Spleen (tissue), 7 donors: ENCODE data around the gene TCEAL1.

Source experiments
- POLR2A ChIP-seq, 3 donors: fragments of 450-650 bp; IDR thresholded peaks; one replicate each; pipeline ENCODE4 v1.5.1; 2017; ENCODE audit warnings: antibody characterized with exemption in 3 of 3, mild to moderate bottlenecking in 1 of 3
- TF ChIP-seq, protein P1 (sequence below), 11 experiments: fragments of 200-600 bp in 7 of 11; fragments of 450-650 bp in 4 of 11; sonication (generic) in 4 of 11; IDR thresholded peaks in 8 of 11; conservative IDR thresholded peaks in 3 of 11; 1 replicate in 7 of 11; 2 replicates in 4 of 11; pipeline versions ENCODE4 v1.4.0 to v1.8.0; 2016 to 2021; ENCODE audit warnings: antibody characterized with exemption in 11 of 11, inconsistent platforms in 4 of 11, mild to moderate bottlenecking in 1 of 11
- donor health status: DM: no; HTN: no; CAD: no; lungs with moderate emphysema.
- donor health status: DM: no; HTN: no; CAD: no.
- donor health status: DM: no; HTN: no; CAD: no.

DNA sequence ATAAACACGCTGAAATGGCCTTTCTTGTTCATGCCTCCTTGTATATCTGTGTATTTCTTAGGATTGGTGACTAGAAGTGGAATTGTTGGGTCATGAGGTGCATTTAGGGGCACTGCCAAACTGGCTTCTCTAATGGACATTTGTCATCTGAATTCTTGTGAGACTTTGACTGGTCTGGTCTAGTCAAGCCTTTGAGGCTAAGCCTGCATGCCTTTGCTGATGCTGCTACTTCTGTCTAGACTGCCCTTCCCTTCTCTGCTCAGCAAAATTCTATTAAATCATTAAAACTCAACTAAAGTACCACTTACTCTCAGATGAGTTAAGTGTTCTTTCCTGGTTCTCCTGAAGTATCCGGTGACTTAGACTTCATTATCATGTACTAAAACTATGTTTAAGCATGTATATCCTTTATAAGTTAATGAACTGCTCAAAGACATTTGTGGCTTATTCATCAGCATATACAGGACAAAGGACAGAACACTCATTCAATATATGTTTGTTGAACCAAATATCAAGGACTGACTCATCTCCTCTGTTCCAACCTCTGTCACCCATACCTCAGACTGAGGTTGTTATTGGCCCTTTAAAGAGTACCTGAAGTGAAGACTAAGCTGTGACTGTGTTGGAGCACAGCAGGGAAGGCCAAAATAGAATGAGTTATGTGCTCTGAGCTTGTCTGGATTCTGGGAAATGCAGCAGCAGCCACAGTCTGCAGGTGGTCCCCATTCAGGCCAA lies 9.0 kb downstream of the TCEAL1 start:
- TF ChIP-seq, protein P1, sequence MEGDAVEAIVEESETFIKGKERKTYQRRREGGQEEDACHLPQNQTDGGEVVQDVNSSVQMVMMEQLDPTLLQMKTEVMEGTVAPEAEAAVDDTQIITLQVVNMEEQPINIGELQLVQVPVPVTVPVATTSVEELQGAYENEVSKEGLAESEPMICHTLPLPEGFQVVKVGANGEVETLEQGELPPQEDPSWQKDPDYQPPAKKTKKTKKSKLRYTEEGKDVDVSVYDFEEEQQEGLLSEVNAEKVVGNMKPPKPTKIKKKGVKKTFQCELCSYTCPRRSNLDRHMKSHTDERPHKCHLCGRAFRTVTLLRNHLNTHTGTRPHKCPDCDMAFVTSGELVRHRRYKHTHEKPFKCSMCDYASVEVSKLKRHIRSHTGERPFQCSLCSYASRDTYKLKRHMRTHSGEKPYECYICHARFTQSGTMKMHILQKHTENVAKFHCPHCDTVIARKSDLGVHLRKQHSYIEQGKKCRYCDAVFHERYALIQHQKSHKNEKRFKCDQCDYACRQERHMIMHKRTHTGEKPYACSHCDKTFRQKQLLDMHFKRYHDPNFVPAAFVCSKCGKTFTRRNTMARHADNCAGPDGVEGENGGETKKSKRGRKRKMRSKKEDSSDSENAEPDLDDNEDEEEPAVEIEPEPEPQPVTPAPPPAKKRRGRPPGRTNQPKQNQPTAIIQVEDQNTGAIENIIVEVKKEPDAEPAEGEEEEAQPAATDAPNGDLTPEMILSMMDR (IDR thresholded peaks at IDR 0.05 in 8 of 11, conservative IDR thresholded peaks at IDR 0.05 in 3 of 11), result no peak
- no peak for TF ChIP-seq POLR2A (IDR thresholded peaks at IDR 0.05)
